Erythroblast (primary cell): ENCODE results near the gene SYCP1.

Experiments used
- GATA1 ChIP-seq: IDR thresholded peaks from 2 replicates; pipeline ENCODE4 v1.6.1; 2011; ENCODE audit warnings: low read depth, mild to moderate bottlenecking, control low read depth, low read length, moderate library complexity
- POLR2A ChIP-seq: IDR thresholded peaks from 2 replicates; pipeline ENCODE4 v1.6.1; 2011; ENCODE audit warnings: mild to moderate bottlenecking, low read length

- no peak for TF ChIP-seq POLR2A
- TF ChIP-seq GATA1: no peak
Measured at GRCh38 chr1:114892194-114892918, 37.7 kb downstream of the SYCP1 start.
